Fibroblast of mammary gland (primary cell): ENCODE measurements around the gene OR4D9.

Source experiments
- DNase-seq: peaks from one replicate; pipeline ENCODE4 v3.0.0-alpha.2; 2010; ENCODE audit warnings: low read depth
- H3K4me3 ChIP-seq: 2 replicates; pipeline ENCODE4 v1.5.1; 2011; ENCODE audit warnings: low read depth, mild to moderate bottlenecking, low read length, moderate library complexity; ENCODE audit not compliant: control insufficient read depth
- CTCF ChIP-seq: conservative IDR thresholded peaks from 2 replicates; pipeline ENCODE4 v1.5.1; 2011; ENCODE audit warnings: low read depth, low read length, inconsistent platforms; ENCODE audit not compliant: control insufficient read depth, insufficient read depth

The OR4D9 gene

DNA sequence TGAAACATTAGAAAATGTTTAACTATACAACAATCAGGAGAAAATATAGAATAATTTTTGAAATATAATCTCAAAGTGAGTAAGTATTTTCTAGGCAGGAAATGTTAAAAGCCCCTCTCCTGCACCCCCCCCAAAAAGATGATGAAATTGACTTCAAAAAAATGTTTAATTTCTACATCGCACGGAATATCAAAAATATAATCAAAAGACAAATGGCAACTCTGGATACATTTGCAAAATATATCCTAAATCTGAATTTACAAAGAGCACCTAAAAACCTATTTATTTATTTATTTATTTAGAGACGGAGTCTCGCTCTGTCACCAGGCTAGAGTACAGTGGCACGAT lies 36.9 kb downstream of the OR4D9 start:
- no peak overlapping the region for H3K4me3 ChIP-seq
- TF ChIP-seq CTCF, result no peak
- DNase-seq, result no peak

DNA sequence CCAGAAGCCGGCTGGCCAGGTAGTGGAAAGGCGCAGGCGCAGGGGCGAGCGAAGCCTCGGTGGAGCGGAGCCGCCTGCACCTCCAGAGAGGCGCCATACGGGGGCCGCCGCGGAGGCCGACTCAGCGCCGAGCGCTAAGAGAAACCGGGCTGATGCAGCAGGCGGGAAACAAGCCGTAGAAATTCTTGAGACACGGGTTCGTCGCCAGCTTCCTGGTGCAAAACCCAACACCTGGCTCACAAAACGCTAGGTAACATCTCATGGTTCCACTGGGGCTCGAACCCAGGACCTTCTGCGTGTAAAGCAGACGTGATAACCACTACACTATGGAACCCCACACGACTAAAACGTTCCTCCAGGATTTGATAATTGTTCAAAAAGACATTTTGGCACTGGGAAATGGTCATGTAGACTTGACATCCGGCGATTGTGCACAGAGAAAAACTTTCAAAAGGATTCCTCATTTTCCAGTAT lies 39.1 kb downstream of the OR4D9 start:
- peak; percentile 97 for DNase-seq
- peak overlapping the region; percentile 79 for H3K4me3 ChIP-seq
- peak; percentile 23 for TF ChIP-seq CTCF

DNA sequence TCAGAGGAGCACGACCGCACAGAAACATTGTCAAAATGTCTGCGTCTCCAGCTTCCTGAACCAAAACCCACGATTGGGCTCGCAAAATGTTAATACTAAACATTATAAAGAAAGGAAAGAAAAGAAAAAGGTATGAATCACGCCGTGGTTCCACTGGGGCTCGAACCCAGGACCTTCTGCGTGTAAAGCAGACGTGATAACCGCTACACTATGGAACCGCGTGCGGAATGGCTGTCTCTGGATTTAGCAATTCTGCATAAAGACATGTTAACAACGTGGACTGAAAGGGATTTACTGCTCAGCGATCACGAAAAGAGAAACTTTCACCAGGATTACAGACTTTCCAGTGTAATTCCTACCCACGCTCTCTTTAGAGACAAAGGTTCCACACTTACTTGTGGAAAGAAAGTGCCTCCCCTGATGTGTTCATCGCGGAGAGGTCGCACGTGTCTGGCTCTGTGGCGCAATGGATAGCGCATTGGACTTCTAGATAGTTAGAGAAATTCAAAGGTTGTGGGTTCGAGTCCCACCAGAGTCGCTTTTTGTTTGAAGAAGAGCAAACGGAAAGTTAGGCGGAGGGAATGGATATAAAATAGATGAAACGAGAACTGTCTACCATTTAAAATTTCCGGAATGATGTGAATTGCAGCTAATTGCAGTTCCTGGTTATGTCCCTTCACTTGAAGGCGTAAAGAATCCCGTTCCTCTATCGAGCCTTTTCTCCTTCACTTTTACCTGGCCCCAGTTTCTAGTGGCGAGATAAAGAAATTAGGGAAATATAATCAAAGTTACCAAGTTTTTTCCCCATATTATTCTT lies 39.7 kb downstream of the OR4D9 start:
- DNase-seq, result peak; percentile 95
- TF ChIP-seq CTCF, result no peak
- peak overlapping the region; percentile 79 for H3K4me3 ChIP-seq

- TF ChIP-seq CTCF, result no peak
- peak overlapping the region; percentile 79 for H3K4me3 ChIP-seq
- DNase-seq, result peak; percentile 91
These were observed 40.6 kb downstream of the OR4D9 start for GRCh38 chr11:59551659-59552521.

DNA sequence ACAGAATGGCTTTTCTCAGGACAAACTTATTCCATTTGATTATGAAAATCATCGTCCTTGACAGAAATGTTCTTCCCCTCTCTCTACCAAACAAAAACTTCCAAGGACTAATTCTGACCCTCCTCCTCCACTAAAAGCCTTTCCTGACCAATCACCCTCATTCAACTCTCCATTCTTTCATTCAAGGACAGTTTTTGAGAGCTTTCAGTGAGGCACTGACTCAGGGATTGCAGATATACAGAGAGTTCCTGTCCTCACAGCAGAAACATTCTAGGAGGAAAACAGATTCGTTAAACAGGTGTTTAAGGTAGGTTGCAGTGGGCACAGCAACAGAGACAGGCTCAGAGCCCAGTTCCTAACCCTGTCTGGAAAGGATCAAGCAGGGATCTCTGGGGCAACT lies 41.5 kb downstream of the OR4D9 start:
- H3K4me3 ChIP-seq, result no peak overlapping the region
- no peak for DNase-seq
- no peak for TF ChIP-seq CTCF

DNA sequence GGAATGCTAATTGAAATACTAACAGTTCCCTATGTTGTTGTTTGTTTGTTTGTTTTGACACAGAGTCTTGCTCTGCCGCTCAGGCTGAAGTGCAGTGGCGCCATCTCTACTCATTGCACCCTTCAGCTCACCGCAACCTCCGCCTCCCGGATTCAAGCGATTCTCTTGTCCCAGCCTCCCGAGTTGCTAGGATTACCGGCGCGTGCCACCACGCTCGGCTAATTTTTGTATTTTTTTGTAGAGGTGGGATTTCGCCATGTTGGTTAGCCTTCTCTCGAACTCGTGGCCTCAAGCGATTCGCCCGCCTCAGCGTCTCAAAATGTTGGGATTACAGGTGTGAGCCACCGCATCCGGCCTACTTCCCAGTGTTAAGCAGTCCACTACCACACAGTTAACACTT lies 42.0 kb downstream of the OR4D9 start:
- no peak for TF ChIP-seq CTCF
- DNase-seq, result no peak
- H3K4me3 ChIP-seq, result no peak overlapping the region
